ENCODE measurements around the gene KCNT1. TPM values are rescaled to one million over a fixed set of nuclear protein-coding genes. Genes with fewer than 3 reads are reported as not detected.

Gene KCNT1
- total RNA-seq, 2 experiments from 2014 or later = 0.08 TPM; not detected in 1

- no peaks in the 10 kb centered on the region for H3K27me3 Mint-ChIP-seq
- CTCF ChIA-PET = no interaction called here
- no peak for DNase-seq
- no peaks in the 10 kb centered on the region for H3K9me3 Mint-ChIP-seq
- POLR2A ChIA-PET = no interaction called here
- H3K27ac Mint-ChIP-seq = no peak overlapping the region
- no peak overlapping the region for H3K4me3 Mint-ChIP-seq
- H3K4me1 Mint-ChIP-seq = no peaks in the 10 kb centered on the region
- no peaks in the 10 kb centered on the region for H3K36me3 Mint-ChIP-seq (ENCODE audit: low read depth)
Measured at GRCh38 chr9:135743546-135744332, 41.8 kb downstream of the KCNT1 start.

GRCh38 chr9:135744333-135745070 is 42.5 kb downstream of the KCNT1 start:
- Mint-ChIP-seq H3K27ac (no peak overlapping the region), H3K9me3 (no peaks in the 10 kb centered on the region), H3K4me1 (no peaks in the 10 kb centered on the region), H3K36me3 (ENCODE audit: low read depth) (no peaks in the 10 kb centered on the region), H3K27me3 (no peaks in the 10 kb centered on the region), H3K4me3 (no peak overlapping the region)
- ChIA-PET POLR2A (no interaction called here), CTCF (no interaction called here)
- DNase-seq = no peak

DNA sequence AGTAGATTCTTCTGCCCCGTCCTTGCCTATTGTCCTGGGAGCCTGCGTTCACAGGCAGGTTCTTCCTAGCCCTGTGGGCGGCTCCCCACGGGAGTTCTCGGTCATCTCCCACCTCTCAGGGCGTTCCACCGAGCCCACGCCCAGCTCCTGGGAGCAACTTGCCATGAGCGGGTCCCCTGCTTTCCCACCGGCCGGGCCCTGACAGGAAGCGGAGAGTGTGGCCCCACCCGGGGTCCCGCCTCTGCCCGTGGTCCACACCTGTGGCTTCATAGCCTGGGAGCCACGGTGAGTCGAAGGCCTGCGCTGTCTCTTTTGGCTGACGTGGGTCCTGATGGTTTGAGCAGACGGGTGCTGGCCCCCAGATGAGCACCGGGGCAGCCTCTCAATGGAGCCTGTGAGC is 43.2 kb downstream of the KCNT1 start:
- Mint-ChIP-seq H3K36me3 (ENCODE audit: low read depth) (no peaks in the 10 kb centered on the region), H3K27me3 (no peaks in the 10 kb centered on the region), H3K27ac (no peak overlapping the region), H3K4me3 (no peak overlapping the region), H3K9me3 (no peaks in the 10 kb centered on the region), H3K4me1 (no peaks in the 10 kb centered on the region)
- DNase-seq = no peak
- ChIA-PET POLR2A (no interaction called here), CTCF (no interaction called here)

DNA sequence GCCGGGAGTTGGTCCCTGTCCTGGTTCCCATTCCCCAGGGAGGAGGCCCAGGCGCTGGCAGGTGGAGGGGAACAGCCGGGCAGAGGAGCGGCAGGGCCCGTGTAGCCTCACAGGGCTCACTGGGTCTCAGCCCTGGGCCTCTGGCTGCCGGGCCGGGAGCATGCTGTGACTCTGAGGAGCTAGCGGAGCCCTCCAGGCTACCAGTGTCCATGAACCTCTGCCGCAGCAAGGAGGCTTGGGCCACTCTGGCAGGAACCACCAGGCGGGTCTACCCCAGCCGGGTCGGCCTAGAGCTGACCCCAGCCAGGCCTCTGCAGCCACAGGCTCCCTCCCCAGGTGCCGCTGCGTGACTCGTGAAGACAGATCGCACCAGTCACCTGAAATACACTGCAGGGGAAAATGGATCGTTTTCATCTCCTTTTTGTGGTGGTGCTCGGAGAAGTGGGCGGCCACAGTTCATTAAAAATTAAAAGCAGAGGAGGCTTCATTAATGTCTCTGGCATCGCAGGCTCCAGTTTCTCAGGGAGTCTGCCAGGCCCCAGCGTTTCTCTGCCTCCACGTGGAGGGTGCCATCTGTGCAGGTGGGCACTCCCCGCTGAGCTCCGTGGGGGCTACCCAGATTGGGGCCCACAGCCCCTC is 43.8 kb downstream of the KCNT1 start:
- DNase-seq = no peak
- H3K9me3 Mint-ChIP-seq = no peaks in the 10 kb centered on the region
- H3K27me3 Mint-ChIP-seq = no peaks in the 10 kb centered on the region
- ChIA-PET CTCF (no interaction called here), POLR2A (no interaction called here)
- H3K36me3 Mint-ChIP-seq (ENCODE audit: low read depth) = no peaks in the 10 kb centered on the region
- H3K4me1 Mint-ChIP-seq = no peaks in the 10 kb centered on the region
- H3K27ac Mint-ChIP-seq = no peak overlapping the region
- H3K4me3 Mint-ChIP-seq = no peak overlapping the region

DNA sequence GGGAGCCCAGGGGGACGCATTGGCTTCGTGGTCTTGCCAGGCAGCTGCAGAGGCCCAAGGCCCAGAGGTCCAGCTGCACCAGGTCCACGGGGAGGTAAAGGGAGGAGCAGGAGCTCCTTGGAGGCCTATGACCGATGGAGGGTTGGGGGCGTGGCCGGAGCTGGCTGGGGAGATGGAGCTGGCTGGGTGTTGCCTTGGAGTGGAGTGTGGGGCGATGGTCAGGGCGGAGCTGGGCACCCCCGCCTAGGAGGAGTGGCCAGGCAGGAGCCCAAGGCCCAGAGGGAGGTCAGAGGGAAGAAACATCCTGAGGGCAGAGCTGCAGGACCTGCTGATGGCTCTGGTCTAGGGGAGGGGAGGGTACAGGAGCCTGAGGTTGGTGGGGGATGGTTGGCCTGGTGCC is 44.6 kb downstream of the KCNT1 start:
- DNase-seq = no peak
- Mint-ChIP-seq H3K27me3 (no peaks in the 10 kb centered on the region), H3K4me1 (no peaks in the 10 kb centered on the region), H3K36me3 (ENCODE audit: low read depth) (no peaks in the 10 kb centered on the region), H3K4me3 (no peak overlapping the region), H3K27ac (no peak overlapping the region), H3K9me3 (no peaks in the 10 kb centered on the region)
- ChIA-PET CTCF (no interaction called here), POLR2A (no interaction called here)

DNA sequence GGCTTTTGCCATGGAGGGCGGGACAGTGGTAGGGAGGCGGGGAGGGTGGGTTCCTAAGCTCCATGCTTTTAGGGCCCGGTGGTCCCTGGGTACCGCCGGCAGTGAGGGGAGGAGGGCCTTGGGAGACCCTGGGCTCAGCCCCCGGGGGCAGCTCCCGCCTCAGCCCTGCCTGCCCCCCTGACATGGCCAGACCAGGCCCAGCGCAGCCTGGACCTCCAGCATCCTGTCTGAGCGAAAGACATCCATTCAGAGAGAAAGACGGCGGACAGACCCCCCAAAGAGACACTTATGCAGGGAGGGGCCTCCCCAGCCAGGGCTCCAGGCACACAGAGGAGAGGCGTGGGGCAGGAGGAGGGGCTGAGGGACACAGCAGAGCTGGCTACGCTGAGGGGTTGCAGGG is 45.3 kb downstream of the KCNT1 start:
- ChIA-PET CTCF (no interaction called here), POLR2A (no interaction called here)

DNA sequence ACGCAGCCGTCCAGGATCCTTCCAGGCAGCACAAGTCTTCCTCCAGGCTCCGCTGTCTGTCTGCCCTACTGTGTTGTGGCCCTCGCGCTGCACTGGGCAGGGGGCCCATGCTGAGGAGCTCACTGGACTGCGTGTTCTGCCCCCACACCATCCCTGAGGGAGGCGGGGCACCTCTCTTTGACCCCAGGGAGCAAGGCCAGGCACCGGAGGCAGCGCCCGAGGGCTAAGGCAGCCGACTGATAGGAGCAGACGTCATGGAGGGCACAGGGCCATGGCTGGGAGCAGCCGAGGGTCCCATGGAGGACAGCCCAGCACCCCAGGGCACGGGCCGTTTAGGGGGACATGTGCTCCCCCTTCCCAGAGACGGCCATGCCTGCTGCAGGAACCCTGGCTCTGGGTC is 46.7 kb downstream of the KCNT1 start:
- no peaks in the 10 kb centered on the region for H3K36me3 Mint-ChIP-seq (ENCODE audit: low read depth)
- no peaks in the 10 kb centered on the region for H3K4me1 Mint-ChIP-seq
- no peak for DNase-seq
- ChIA-PET POLR2A (no interaction called here), CTCF (no interaction called here)
- H3K27me3 Mint-ChIP-seq = no peaks in the 10 kb centered on the region
- H3K4me3 Mint-ChIP-seq = no peak overlapping the region
- no peaks in the 10 kb centered on the region for H3K9me3 Mint-ChIP-seq
- H3K27ac Mint-ChIP-seq = no peak overlapping the region

More for the DNA sequence above, 45.3 kb downstream of the KCNT1 start:
- no peaks in the 10 kb centered on the region for H3K27me3 Mint-ChIP-seq
- DNase-seq = no peak
- no peaks in the 10 kb centered on the region for H3K36me3 Mint-ChIP-seq (ENCODE audit: low read depth)
- H3K27ac Mint-ChIP-seq = no peak overlapping the region
- H3K4me3 Mint-ChIP-seq = no peak overlapping the region
- H3K4me1 Mint-ChIP-seq = no peaks in the 10 kb centered on the region
- no peaks in the 10 kb centered on the region for H3K9me3 Mint-ChIP-seq

GRCh38 chr9:135749171-135750045 is 47.4 kb downstream of the KCNT1 start:
- POLR2A ChIA-PET = no interaction called here
- DNase-seq = no peak
- Mint-ChIP-seq H3K4me1 (no peaks in the 10 kb centered on the region), H3K27me3 (no peaks in the 10 kb centered on the region), H3K27ac (no peak overlapping the region), H3K36me3 (ENCODE audit: low read depth) (no peaks in the 10 kb centered on the region), H3K9me3 (no peaks in the 10 kb centered on the region), H3K4me3 (no peak overlapping the region)
- CTCF ChIA-PET = no interaction called here

GRCh38 chr9:135750786-135751185 is 48.8 kb downstream of the KCNT1 start:
- H3K27me3 Mint-ChIP-seq = no peaks in the 10 kb centered on the region
- H3K4me3 Mint-ChIP-seq = no peak overlapping the region
- no peaks in the 10 kb centered on the region for H3K36me3 Mint-ChIP-seq (ENCODE audit: low read depth)
- H3K9me3 Mint-ChIP-seq = no peaks in the 10 kb centered on the region
- ChIA-PET CTCF (no interaction called here), POLR2A (no interaction called here)
- H3K27ac Mint-ChIP-seq = no peak overlapping the region
- H3K4me1 Mint-ChIP-seq = no peaks in the 10 kb centered on the region
- DNase-seq = no peak

DNA sequence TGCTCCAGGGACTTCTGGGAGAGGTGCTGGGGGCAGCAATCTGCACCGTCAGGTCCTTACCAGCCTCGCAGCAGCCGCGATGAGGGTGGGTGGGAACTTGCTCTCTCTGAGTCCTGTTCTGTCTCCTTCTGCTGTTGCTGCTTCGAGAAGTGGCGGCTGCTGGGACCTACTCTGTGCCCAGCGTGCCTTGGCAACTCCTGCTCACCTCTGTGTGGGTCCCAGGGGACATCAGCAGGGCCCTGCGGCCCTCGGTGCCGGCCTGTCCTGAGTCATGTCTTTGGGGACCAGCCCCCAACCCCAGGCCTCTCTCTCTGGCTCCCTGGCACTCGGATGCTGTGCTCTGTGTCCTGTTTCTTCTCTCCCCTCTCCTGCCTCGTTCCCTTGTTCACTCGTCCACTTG is 49.5 kb downstream of the KCNT1 start:
- H3K4me3 Mint-ChIP-seq = no peak overlapping the region
- ChIA-PET CTCF (no interaction called here), POLR2A (no interaction called here)
- no peak overlapping the region for H3K27ac Mint-ChIP-seq
- no peaks in the 10 kb centered on the region for H3K9me3 Mint-ChIP-seq
- H3K36me3 Mint-ChIP-seq (ENCODE audit: low read depth) = no peaks in the 10 kb centered on the region
- H3K4me1 Mint-ChIP-seq = no peaks in the 10 kb centered on the region
- no peaks in the 10 kb centered on the region for H3K27me3 Mint-ChIP-seq
- DNase-seq = no peak

- Mint-ChIP-seq H3K4me1 (no peaks in the 10 kb centered on the region), H3K27me3 (no peaks in the 10 kb centered on the region), H3K36me3 (ENCODE audit: low read depth) (no peaks in the 10 kb centered on the region), H3K4me3 (no peak overlapping the region), H3K9me3 (no peaks in the 10 kb centered on the region), H3K27ac (no peak overlapping the region)
- CTCF ChIA-PET = no interaction called here
- POLR2A ChIA-PET = no interaction called here
- DNase-seq = no peak
Measured at GRCh38 chr9:135752281-135753204, 50.6 kb downstream of the KCNT1 start.

DNA sequence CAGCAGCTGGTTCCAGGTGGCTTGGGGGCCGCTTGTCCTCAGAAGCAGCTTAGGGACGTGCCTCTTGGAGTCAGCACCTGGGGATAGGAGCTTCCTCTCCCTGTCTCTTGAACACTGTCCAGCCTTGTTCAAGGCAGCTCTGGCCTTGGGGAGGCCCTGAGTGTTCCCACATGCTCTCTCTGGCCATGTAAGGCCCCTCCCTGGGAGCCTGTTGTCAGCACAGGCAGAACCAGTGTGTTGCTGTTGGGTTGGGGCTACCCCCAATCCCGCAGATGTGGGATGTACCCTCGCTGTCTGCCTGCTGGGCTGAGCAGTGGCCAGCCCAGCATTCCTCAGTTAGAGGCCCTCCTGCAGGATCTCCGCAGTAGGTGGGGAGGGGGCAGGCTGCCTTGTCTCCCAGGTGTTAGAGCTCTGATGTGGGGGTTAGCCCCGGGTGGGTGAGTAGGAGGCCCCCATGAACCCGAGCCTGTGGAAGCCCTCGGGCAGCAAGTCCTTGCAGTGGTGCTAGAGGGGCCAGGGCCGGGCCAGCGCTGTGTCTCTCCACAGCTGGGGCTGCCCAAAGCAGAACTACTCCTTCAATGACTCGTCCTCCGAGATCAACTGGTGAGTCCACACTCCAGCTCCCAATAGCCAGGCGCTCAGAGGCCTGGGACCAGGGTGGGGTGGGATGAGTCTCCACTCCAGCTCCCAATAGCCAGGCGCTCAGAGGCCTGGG is 51.6 kb downstream of the KCNT1 start:
- no peak for DNase-seq
- Mint-ChIP-seq H3K36me3 (ENCODE audit: low read depth) (no peaks in the 10 kb centered on the region), H3K9me3 (no peaks in the 10 kb centered on the region), H3K27ac (no peak overlapping the region), H3K27me3 (no peaks in the 10 kb centered on the region), H3K4me1 (no peaks in the 10 kb centered on the region), H3K4me3 (no peak overlapping the region)
- POLR2A ChIA-PET = no interaction called here
- CTCF ChIA-PET = no interaction called here

Data from activated CD4-positive, alpha-beta memory T cell treated with anti-CD3 and anti-CD28 coated beads, Interleukin-2, amount 10 ng/mL, durations not matched to agents 7 days and 5 days (primary cell).